ENCODE data around the gene GTF3C4.

GRCh38 chr9:132637351-132637750 is 32.9 kb upstream of the GTF3C4 start:
- TF ChIP-seq EZH2phosphoT487 (IDR thresholded peaks at IDR 0.05; ENCODE audit: insufficient read depth, low read depth): no peak
- no peak for TF ChIP-seq EZH2 (IDR thresholded peaks at IDR 0.05; ENCODE audit: insufficient read depth, poor library complexity, severe bottlenecking)

Measured in GM23248 (cell line).